ENCODE data around the gene ASCL1.

DNA sequence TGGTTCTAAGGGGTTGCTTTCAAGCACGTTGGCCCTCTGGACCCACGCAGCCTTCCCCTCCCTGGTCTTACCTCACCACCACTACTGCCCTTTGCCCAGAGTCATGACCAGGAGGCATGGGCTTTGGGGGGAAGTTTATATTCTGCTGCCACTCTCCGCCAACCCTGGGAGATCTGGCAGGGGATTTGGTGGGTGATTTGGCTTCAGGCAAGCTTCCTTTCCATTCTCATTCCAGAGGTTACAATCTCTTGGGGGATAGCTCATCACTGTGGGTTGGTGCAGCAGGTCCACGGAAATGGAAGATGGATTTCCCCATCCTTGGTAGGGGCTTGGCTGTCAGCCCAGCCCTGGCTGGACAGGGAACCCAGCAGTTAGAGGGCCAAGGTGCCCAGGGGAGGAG, 46.7 kb upstream of the ASCL1 start:
- TF ChIP-seq, protein P1, sequence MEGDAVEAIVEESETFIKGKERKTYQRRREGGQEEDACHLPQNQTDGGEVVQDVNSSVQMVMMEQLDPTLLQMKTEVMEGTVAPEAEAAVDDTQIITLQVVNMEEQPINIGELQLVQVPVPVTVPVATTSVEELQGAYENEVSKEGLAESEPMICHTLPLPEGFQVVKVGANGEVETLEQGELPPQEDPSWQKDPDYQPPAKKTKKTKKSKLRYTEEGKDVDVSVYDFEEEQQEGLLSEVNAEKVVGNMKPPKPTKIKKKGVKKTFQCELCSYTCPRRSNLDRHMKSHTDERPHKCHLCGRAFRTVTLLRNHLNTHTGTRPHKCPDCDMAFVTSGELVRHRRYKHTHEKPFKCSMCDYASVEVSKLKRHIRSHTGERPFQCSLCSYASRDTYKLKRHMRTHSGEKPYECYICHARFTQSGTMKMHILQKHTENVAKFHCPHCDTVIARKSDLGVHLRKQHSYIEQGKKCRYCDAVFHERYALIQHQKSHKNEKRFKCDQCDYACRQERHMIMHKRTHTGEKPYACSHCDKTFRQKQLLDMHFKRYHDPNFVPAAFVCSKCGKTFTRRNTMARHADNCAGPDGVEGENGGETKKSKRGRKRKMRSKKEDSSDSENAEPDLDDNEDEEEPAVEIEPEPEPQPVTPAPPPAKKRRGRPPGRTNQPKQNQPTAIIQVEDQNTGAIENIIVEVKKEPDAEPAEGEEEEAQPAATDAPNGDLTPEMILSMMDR (conservative IDR thresholded peaks at IDR 0.05; ENCODE audit: low read depth, low read length): no peak
- TF ChIP-seq EZH2 (IDR thresholded peaks at IDR 0.05; ENCODE audit: borderline replicate concordance, low read depth, low read length, poor library complexity, severe bottlenecking): no peak
